Activated CD4-positive, alpha-beta T cell treated with anti-CD3 and anti-CD28 coated beads, Interleukin-2, Interleukin-6, amounts not matched to agents 100 ng/mL and 50 ng/mL, durations not matched to agents 16 hours and 8 hours (primary cell): Measurements from ENCODE around the gene ACSS1.
A peak's percentile ranks its signal among the peaks of the same experiment; 100 is the strongest.
"Not testable (repeated sequence)": the region's sequence is repeated elsewhere in the genome, so short reads cannot be mapped to it uniquely, and the experiment has no call there.

ENCODE experiments used
- DNase-seq: peaks from one replicate; pipeline ENCODE4 v3.0.0-alpha.2; 2020

ACSS1 gene

GRCh38 chr20:25008388-25009217 is 49.3 kb downstream of the ACSS1 start:
- no peak for DNase-seq

- DNase-seq: no peak
These were observed 50.2 kb downstream of the ACSS1 start for GRCh38 chr20:25007491-25008305.

GRCh38 chr20:25006431-25007167 is 51.3 kb downstream of the ACSS1 start:
- no peak for DNase-seq

- no peak for DNase-seq
These were observed 52.3 kb downstream of the ACSS1 start for GRCh38 chr20:25005661-25006060.

- DNase-seq: no peak
These were observed 52.7 kb downstream of the ACSS1 start for GRCh38 chr20:25005220-25005619.

GRCh38 chr20:25003002-25003401 is 54.9 kb downstream of the ACSS1 start:
- no peak for DNase-seq

GRCh38 chr20:25001323-25001722 is 56.6 kb downstream of the ACSS1 start:
- not testable (repeated sequence) for DNase-seq

- no peak for DNase-seq
These were observed 57.6 kb downstream of the ACSS1 start for GRCh38 chr20:25000268-25000801.

GRCh38 chr20:24999568-24999967 is 58.4 kb downstream of the ACSS1 start:
- no peak for DNase-seq

- DNase-seq: no peak
These were observed 59.1 kb downstream of the ACSS1 start for GRCh38 chr20:24998631-24999445.

GRCh38 chr20:24998121-24998520 is 59.8 kb downstream of the ACSS1 start:
- no peak for DNase-seq

- DNase-seq: no peak
These were observed 61.2 kb downstream of the ACSS1 start for GRCh38 chr20:24996449-24997377.

- DNase-seq: no peak
These were observed 62.0 kb downstream of the ACSS1 start for GRCh38 chr20:24995741-24996448.

- DNase-seq: peak; percentile 88
These were observed 63.2 kb downstream of the ACSS1 start for GRCh38 chr20:24994470-24995368.

- no peak for DNase-seq
These were observed 63.8 kb downstream of the ACSS1 start for GRCh38 chr20:24994186-24994465.

GRCh38 chr20:24993337-24994185 is 64.4 kb downstream of the ACSS1 start:
- no peak for DNase-seq

- peak; percentile 97 for DNase-seq
These were observed 65.3 kb downstream of the ACSS1 start, which contains the start of gene APMAP for GRCh38 chr20:24992487-24993205. Gene APMAP, minus strand, starts transcription at chr20:24992751. Its CDS starts 63 bp downstream, at chr20:24992688.
